Stimulated activated CD4-positive, alpha-beta T cell treated with anti-CD3 and anti-CD28 coated beads, Interleukin-4, amount 100 ng/mL, for 4 hours (primary cell): ENCODE results near the gene PDE4D.

Experiments
- DNase-seq, 2 experiments: peaks; one replicate each; pipeline ENCODE4 v3.0.0-alpha.2; 2020

The PDE4D gene

DNA sequence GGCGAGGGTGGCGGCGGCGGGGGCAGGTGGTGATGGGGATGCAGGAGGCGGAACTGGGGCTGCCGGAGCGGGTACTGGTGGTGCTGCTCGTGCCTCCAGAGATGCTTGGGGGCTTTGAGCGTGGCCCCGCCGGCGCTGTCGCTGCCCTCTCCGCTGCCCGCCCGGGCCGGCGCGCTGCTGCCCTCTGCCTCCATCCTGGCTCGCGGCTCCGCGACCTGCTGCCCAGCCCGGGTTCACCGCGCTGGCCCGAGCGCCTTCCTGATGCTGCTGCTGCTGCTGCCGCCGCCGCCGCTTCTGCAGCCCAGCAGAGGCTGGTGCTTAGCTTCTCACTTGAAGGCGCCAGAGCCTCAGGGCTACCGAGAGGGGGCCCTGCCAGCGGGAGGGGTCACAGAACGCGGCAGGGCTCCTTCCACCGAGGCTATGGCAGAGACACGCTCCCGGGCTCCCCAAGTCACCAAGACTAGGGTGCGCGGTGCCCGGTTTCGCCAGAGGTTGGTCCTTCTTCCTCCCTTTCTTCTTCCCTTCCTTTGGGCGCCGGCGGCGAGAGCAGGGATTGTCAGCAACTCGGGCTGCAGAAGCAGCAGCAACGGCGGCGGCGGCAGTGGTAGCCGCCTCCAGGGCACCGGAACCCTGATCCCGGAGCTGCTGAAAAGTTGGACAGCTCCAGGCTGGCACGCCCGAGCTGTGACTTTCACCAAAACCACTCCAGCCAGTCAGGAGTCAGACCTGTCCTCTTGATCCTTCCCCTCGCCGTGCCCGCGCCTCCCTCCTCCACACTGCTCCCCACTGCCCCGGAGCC is at the start of gene PDE4D:
Gene PDE4D (minus strand): TSS at position 298 of the 799 bp plus-strand sequence.
- no peak for DNase-seq

DNA sequence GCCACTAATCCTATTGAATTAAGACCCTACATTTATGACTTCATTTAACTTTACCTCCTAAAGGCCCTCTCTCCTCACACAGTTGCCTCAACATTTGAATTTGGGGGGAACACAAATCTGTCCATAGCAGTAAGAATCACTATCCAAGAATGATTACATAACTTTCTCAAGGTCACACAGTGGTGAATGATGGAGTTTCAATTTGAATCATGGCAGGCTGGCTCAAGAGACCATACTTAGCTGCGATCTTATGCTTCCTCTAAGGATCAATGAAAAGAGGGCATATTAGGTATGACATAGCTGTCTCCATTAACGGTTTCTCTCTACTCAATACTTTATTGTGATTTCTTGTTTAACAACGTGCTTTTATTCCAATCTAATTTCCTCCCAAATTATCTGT is 44.1 kb upstream of the PDE4D start:
- no peak for DNase-seq

DNA sequence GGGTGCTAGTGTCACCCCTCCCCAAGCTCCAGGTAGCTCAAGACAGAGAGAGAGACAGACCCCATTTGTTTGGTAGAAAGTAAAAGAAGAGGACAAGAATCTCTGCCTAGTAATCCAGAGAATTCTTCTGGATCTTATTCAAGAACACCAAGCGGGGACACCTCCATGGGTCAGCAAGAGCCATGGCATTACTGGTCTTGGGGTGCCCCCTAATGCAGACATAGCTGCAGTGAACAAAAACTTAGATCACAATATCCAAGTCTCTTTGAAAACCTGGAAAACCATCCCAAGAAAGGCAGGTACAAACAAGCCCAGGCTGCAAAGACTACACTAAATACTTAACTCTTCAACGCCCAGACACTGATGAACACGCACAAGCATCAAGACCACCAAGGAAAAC is 29.9 kb upstream of the PDE4D start:
- DNase-seq = no peak

DNA sequence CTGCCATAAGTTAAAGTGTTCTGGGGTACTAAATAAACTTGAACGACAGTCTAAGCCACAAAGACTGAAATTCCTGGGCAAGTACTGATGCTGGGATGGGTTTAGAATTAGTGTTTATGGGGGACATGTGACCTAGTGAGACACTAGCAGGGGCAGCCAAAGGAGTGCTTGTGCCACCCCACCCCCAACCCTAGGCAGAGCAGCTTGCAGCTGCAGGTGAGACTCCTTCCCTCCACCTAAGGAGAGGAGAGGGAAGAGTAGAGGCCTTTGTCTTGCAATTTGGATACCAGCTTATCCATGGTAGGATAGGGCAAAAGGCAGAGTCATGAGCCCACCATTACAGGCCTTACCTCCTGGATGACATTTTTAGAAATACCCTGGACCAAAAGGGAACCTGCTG is 28.7 kb upstream of the PDE4D start:
- no peak for DNase-seq

DNA sequence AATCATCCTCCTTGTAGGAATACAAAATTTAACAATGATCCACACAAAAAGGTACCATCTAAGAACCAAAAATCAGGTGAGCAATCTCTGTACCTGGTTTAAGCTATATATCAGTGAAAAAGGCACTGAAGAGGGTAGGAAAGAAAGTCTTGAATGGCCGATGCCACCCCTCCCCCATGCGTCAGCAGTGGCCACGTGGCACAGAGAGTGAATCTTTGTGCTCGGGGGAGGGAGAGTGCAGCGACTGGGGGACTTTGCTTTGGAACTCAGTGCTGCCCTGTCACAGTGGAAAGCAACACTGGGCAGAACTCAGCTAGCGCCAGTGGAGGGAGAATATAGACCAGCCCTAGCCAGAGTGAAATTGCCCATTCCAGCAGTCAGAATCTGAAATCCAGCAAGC is 28.3 kb upstream of the PDE4D start:
- no peak for DNase-seq

DNA sequence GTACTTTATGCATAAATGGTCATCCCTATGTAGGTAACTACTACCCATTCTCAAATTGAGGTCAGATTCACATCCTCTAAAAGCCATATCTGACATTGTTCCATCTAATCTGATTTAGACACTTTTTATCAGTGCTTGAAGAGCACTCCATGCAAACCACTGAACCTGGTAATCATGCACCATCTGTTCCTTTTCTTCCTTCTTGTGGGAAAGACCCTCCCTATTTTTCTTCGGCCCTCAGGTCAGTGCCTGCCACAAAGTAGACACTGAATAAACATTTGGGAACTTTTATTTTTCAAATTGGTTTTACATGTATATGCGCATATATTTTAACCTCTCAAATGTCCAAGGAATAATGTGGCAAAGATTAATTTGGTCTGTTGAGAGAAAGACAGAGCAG is 26.0 kb upstream of the PDE4D start:
- DNase-seq = no peak

DNA sequence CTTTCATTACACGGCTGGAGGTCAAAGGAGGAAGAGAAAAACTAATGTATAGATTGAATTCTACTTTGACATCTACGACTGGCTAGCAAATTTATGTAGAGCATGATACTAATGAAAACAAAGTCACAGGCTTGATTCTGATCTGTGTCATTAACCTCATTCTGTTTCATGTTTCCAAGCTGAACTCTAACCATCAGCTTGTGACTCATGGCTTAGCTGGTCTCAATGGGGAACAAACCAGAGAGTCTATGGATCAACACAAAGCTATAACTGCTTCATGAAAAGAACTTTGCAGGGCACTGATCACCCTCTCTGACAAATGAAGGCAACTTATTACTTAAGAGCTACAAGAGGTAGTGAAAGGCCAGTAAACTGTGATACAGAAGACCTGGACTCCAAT is 23.6 kb upstream of the PDE4D start:
- DNase-seq = no peak

DNA sequence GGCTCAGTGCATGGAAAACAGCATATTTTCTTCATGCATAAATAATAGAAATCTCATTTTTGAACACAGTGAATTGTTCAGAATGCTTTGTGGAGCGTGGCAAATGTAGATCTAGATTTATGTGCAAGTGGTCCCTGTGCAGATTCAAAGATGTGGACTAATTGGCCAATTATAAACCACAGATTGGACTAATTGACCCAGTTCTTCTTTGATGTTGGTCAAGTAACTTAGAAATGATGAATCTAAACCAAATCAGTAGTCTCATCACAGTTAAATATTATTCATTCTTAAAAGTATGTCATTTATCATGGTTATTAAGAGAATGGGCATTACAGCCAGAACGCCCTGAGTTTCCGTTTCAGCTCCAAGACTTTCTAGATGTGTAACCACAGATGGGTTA is 11.7 kb upstream of the PDE4D start:
- no peak for DNase-seq

DNA sequence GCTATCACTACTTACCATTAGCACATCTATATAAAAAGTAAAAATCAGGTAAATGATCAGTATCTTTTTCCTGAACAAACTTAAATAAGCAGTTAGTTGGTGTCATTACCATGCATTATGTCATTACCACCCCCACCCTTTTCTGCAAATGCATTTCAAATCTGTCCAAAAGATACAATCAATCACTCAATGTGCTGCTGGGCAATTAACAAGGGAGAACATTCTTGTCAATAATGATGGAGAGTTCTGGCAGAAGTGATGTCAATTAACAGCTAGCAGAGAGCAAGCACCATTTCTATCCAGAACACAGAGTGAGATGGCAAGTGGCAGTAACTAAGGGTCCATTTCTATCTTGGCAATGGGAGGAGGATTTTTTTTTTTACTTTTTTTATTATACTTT is 3.5 kb upstream of the PDE4D start:
- no peak for DNase-seq

DNA sequence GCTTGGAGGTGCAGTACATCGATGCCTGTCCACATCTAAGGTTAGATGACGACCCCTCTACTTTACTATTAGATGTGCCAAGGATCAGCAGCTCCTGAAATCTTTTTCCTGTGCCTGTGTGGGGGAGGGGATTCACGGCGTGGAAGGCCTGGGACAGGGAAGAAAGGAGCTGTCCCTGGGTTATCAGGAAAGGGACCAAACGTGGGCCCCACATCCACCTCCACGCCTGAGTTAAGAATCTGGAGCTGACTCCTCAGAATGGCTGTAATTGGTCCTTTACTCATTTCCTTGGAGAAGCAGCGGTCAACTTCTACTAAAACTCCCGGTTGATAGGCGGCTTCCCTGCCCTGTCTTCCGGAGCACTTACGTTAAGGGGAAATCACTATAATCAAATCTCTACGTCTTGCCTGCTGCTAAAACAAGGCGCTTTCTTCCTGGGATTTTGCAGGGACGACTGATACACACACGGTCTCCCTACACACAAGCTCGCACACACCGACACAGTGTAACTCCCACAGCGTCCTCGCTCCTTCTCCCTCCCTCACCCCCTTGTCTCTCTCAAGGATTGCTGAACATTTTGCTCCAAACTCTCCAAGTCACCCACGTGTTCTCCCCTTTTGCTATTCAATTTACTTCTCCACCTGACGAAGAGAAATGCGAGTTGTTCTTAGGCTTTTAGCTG is 1.4 kb downstream of the PDE4D start:
- no peak for DNase-seq

DNA sequence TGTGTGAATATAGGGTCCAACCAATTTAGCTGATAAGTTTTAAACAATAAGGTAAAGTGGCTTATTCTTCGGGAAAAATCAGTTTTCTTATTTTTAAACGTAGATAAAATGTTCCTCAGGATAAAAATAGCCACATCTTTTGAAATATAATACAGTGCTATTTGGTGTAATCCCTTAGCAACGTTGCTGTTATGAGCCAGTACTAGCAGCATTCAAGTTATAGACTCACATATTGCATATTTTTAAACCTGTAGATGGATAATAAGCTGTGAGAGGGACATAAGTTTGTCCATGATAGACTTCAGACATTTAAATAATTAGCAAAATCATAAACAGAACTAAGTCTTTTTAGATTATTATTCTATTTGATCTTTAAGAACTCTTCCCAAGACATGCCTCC is 6.3 kb downstream of the PDE4D start:
- DNase-seq = no peak

DNA sequence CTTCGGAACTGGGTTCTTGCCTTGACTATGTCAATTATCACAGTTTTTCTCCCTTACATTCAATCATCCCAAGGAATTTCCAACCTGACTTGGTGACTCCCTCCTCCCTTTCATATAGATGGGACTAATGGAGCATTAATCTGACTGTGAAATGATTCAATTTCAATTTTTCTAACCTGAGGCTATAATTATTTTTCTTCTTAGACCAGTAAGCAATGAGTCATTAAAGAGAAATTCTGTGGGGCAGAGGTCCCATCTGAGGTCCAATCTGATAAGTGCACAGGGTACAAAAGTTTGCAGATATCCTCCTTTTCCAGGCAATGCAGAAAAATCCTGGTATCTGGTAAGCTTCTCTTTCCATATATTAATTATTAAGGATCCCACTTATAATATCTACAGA is 18.9 kb downstream of the PDE4D start:
- no peak for DNase-seq

DNA sequence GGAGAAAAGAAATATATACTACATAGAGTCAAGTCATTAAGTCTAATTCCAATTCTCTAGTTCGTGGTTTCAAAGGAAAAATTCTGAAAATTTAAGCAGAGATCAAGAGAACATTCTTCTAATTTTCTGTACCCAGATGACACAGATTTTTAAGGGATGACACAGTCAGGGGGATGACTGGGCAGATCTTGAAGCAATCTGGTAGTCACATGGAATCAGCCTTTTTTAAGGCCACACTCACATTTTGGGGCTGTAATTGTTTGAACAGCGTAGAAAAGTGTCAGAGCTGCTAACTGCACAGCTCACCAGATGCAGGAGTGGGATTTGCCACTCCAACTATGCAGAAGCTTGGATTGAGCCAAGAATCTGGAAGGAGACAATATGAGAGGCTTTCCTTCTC is 20.4 kb downstream of the PDE4D start:
- no peak for DNase-seq

DNA sequence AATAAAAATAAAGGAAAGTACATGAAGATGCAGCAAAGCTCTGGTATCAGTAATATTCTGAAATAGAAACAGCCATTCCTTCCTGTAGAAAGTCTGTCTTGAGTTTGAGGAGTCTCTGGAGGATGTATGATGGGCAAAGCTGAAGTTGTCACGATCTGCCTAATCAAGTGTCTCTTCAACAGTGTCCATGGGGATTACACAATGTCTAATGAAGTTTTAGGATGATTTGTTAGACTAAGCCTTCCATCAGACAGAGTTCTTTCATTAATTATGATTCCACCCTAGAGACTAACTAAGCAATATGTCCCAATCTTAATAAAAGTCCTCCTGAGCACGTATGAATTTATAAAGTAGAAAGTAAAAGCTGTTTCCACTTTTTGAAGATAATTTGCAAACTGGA is 26.9 kb downstream of the PDE4D start:
- no peak for DNase-seq

DNA sequence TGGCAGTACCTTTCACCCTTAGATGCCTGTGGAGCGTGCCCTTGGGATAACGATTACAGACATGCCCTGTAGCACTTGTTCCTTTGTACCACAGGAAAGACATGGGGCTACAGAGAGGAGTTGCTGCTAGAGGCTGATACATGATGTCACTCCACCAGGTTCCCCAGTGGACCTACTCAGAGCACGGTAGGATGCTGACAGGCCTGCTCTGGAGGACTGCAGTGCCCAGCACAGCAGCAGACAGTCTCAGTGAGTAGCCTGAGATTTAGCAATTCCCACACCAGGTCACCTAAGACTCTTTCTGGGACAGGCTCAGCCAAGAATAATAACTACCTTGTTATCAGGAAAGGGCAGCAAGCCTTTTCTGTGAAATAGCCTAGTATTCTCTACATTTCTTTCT is 28.8 kb downstream of the PDE4D start:
- no peak for DNase-seq

DNA sequence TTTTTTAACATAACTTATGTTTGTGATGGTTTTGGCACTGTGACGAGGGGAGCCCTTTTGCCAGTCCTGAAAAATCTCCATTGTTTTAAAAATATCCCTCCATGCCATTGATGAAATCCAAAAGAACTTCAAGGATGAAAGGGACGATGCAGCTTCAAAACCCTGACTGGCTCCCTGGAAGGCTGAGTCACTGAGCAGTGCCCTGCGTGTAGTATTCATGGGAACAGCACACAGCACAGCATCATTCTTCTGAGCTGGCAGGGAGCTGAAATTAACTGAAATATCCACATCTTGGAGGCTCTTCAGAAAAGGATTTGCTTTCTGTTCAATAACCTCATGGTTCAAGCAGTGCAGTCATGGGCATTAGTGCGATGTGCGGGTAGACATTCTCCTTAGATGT is 29.7 kb downstream of the PDE4D start:
- no peak for DNase-seq

DNA sequence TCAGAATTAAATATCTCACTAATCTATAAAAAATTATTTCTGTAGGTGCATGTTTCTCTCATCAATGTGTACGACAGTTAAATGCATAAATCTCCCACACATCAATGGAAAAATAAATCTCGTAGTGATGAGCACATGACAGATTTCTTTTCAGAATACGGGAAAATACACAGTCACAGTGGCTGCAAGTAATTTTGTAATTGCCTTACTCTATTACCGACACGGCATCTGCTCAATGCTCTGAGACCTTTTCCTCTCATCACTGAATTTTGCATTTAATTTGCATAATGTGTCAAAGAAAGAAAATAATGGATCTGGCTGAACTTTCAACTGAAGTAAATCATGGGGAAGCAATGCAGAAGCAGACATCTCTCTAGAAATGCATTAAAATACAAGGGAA is 37.2 kb downstream of the PDE4D start:
- DNase-seq = no peak

DNA sequence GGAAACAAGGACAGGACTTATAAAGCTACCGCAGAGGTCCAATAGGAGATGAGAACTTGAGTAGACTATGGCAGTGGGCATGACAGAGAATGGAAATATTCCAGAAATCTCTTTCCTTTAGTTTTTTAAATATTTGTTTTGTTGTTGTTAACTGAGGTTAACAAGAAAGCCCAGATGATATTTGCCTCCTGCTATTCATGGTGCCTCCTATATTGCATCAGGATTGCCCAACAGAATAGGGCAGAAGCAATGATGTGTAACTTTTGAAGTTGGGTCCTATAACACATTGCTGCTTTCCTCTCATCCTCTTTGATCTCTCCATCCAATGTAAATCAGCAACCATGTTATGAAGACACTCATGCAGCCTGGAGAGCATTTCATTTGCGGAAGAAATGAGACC is 42.8 kb downstream of the PDE4D start:
- DNase-seq = no peak

DNA sequence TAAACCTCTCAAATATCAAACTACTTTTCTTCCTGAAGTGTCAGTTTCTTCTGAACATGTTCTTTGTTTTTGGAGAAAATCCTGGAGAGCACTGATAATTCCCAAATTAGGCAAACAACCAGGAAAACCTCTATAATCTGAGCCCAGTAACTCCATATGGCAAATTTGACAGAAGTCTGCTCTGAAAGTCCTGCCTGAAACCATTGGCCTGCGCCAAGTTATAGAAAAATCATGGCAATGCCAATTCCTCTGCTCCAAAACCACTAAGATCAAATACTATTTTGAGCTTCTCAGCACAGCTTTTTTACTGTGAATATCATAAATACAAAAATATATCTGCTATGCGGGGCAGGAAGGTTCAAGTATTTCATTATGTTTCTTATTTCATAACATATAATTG is 45.9 kb downstream of the PDE4D start:
- DNase-seq = no peak

DNA sequence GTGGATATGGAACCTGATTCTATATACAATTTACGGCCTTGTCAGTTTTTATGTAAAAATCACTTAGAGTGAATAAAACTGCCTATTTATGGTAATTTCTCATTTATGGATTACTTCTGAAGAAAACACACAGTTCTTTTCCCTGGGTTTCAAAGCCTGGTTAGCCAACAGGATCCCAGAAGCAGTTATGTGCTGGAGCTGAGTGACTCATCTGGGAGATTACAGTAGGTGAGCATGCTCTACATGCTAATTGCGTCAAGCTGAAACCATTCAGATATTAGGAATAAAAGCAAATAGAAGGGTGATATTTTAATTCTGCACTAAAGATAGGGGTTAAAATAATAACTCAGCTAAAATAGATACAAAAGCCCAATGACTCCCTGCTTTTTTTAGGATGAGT is 47.8 kb downstream of the PDE4D start:
- no peak for DNase-seq

DNA sequence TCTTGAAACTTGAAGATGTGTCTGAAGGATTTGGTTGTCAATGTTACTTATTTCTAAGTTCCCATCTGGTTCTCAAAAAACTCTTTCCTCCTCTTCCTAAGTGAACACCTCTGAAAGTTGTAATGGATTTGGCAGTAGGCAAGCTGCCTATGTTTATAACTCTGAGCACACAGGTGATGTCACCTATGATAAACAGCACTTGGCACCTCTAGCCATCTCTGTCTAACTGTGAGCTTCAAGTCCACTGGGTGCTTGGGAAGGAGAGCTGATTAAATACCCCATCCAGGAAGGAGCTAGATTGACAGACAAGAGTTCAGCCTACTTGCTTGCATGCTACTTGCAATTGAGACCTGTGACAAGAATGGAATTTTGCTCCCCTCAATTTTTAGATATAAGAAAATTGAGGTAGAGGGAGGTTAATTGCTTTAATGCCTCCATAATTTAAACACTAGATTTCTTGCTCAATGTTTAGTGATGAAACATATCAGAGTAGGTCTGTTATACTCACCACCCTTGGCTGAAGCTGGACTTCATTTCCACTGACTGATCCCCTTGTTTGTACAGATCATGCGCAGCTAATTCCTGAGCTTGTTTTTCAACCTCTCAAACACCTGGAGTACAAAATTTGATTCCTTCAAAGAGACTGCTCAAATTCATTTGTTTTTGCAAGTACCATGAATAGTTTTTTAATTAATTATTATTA is 49.9 kb downstream of the PDE4D start:
- no peak for DNase-seq

DNA sequence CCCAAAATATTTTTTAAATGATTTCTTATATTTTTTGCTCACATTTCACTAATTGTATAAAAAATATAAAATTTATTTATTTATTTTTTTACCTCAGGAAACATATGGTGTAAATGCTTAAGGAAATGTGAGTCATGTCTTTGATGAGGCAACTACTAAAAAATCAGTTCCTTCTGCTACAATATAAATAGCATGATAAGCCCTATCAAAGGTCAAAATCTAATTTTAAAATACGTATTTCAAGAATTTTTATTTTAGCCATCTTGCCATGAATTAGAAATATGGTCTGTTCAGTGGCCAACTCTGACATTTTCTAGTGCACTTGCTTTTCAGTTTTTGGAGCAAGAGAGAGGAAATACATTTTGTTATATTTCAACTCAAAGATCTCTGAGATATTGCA is 50.5 kb downstream of the PDE4D start:
- DNase-seq = no peak

DNA sequence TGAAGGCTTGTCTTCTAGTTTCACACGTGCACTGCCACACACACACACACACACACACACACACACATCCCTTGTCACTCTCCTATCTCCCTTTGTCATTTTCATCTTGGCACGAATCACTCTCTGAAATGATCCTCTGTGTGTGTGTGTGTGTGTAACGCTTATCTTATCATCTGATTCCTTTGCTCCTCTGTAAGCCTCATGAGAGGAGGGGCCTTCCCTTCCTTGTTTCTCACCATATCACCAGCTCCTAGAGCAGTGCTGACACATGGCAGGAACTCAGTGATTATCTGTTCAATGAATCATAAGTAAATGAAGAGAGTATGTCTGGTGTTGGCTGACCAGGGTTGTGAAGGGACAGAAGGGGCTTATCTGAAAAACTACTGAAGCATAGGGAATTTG is 53.3 kb downstream of the PDE4D start:
- DNase-seq = no peak

DNA sequence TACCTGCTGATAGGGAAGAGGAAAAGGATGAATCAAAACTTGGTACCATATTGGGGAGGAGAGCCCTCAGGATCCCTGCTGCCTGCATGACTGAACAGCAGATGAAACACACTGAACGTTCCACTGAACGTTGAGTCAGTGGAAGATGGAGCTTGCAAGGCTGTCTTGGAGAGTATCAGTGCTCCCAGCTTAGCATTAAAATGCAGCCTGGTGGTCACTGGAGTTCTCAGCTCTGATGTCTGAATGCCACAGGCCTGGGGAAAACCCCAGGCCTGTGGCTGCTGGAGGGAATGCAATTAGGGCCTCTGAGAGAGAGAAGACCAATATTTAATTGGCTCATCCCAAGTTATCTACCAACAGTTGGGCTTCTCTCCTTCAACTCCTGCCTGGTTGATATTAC is 54.5 kb downstream of the PDE4D start:
- DNase-seq = no peak
